Right renal pelvis (tissue), 4 donors: Measurements from ENCODE around the gene AHSA1. TPM values are rescaled to one million over a fixed set of nuclear protein-coding genes. Genes with fewer than 3 reads are reported as not detected.
"Not testable (repeated sequence)": the region's sequence is repeated elsewhere in the genome, so short reads cannot be mapped to it uniquely, and the experiment has no call there.

Source experiments
- DNase-seq, 4 donors: peaks; one replicate each; pipeline ENCODE4 v3.0.0-alpha.2; 2013; ENCODE audit warnings: low read depth in 4 of 4, low spot score in 3 of 4, missing footprints in 1 of 4
- polyA plus RNA-seq, 4 donors: library from polyadenylated mRNA; unstranded; fragments of 120-200 nt; gene quantifications; one replicate each; pipeline ENCODE4 v1.2.1, GENCODE V29; 2013; ENCODE audit not compliant: insufficient read length in 4 of 4

Gene AHSA1
- polyA plus RNA-seq = 100 to 1,000 TPM; 192 to 237 (median 209) TPM

DNA sequence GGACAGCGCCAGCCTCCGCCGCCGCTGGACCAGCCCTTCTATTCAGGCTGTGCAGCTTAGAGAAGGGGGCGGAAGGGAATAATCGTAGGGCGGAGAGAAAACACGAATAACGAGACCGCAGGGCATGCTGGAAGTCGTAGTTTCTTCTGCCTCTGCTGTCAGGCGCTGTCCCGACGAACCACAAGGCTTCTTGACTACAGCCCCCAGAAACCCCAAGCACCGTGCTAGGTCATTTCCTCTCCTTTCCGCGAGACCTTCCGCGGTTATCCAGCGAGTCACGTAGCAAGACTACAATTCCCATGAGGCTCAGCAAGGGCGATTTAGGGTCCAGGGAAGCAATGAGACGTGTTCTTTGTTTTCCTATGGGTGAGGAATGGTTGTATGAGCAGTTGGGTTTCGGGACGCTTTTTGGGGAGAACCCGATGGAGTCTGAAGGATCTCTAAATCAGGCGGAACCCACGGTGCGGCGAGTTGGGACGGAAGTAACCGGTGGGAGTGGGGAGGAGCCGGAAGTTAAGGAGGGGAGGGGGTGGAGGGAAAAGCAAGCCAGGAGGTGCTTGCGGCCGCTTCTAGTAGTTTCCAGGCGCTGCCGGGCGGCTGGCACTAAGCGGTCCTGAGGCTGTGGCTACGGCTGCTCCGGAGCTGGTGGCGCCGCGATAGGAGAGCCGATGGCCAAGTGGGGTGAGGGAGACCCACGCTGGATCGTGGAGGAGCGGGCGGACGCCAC is at the start of gene AHSA1, which contains the start of gene VIPAS39:
Gene AHSA1, plus strand, starts transcription at position 572 of the 727 bp plus-strand sequence. Its CDS starts 97 bp downstream, at position 669.
Gene VIPAS39, minus strand, starts transcription at position 80 of the 727 bp plus-strand sequence. CDS start 3,499 bp downstream, outside the sequence.
- peak; percentile 98 to 99 (median 98) for DNase-seq

DNA sequence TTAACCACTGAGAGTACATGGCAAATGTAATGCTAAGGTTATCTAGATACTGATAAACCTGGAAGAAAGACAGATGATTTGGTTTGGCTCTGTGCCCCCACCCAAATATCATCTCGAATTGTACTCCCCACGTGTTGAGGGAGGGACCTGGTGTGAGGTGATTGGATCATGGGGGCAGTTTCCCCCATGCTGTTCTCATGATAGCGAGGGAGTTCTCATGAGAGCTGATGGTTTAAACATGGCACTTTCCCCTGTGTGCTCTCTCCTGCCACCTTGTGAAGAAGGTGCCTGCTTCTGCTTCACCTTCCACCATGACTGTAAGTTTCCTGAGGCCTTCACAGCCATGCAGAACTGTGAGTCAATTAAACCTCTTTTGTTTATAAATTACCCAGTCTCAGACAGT is 48.8 kb upstream of the AHSA1 start:
- DNase-seq = no peak

DNA sequence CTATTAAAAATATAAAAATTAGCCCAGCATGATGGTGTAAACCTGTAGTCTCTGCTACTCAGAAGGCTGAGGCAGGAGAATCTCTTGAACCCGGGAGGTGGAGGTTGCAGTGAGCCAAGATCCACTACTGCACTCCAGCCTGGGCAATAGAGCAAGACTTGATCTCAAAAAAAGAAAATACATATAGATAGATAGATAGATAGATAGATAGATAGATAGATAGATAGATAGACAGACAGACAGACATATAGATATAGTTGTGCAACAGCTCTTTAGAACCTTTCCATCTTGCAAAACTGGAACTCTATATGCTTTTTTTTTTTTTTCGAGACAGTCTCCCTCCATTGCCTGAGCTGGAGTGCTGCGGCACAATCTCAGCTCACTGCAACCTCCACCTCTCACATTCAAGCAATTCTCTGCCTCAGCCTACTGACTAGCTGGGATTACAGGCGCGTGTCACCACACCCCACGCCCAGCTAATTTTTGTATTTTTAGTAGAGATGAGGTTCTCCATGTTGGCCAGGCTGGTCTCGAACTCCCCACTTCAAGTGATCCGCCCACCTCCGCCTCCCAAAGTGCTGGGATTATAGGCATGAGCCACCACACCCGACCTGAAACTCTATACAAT is 42.4 kb upstream of the AHSA1 start:
- not testable (repeated sequence) for DNase-seq

DNA sequence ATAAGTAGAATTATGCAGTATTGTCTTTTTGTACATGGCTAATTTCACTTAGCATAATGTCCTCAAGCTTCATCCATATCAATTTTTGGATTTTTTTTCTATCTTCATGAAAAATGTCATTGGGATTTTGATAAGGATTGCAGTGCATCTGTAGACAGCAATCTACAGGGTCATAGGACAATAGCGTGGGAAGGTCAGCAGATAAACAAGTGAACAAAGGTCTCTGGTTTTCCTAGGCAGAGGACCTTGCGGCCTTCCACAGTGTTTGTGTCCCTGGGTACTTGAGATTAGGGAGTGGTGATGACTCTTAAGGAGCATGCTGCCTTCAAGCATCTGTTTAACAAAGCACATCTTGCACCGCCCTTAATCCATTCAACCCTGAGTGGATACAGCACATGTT is 41.8 kb upstream of the AHSA1 start:
- DNase-seq = not testable (repeated sequence)

DNA sequence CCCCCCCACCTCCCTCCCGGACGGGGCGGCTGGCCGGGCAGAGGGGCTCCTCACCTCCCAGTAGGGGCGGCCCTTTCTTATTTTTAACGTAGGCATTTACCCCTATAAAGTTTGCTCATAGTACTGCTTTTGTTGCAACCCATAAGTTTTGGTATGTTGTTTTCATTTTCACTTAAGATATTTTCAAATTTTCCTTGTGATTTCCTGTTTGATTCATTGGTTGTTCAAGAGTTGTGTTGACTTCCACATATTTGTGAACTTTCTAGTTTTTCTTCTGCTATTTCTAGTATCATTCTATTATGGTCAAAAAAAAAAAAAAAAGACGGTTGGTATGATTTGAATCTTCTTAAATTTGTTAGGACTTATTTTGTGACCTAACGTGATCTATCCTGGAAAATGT is 41.1 kb upstream of the AHSA1 start:
- no peak for DNase-seq

DNA sequence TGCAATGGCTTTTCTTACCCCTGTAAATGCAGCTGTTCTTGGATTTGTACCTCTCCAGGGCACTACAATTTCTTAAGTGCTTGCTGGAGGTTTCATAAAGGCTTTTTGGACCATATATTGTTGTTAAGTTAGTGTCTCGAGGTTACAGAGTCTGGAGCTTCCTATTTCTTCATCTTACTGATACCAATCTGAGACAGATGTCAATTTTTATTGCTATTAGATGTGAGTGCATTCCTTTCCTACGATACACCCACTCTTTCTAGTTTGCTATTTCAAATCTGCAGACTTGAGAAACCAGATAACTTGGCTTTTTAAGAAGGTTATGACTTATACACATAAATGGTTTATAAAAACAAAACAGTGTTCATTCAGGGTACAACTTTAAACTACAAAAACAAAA is 36.7 kb upstream of the AHSA1 start:
- no peak for DNase-seq

DNA sequence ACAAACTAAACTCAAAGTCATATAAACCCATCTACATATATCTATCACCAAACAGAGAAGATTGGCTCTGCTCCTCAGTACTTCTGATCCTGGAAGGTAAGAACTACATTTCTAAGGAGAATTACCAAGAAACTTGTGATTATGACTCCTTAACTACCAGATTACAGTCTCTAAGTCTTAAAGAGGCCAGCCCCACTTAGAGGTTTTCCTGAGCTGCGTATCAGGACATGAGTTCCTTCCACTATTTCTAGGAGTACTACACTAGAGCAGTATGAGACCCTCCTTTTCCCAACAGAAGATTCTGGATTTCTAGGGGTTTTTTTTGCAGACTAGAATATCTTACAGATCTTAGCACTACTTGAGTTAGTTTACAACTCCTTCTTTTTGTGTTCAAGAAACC is 34.5 kb upstream of the AHSA1 start, which contains the start of gene NOXRED1:
Gene NOXRED1, minus strand, starts transcription at position 101 of the 400 bp plus-strand sequence. CDS start 634 bp downstream, outside the sequence.
- no peak for DNase-seq

DNA sequence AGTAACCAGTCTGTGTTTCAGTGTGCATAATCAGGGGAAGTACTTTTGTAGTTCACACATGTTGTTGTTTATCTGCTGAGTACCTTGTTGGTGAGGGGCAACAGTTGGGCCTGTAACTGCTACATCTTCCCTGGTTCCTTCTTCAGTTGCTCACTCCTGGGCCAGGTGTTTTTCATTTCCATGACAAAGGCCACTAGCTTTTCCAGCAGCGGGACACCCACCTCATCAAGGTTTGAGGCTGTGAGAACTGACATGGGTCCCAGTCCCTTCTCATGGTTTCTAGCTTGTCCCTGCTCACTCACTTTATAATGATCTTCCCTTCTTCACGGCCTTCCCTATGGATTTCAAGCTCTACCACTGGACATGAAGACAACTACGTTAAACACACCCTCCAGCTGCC is 33.0 kb upstream of the AHSA1 start:
- DNase-seq = no peak

DNA sequence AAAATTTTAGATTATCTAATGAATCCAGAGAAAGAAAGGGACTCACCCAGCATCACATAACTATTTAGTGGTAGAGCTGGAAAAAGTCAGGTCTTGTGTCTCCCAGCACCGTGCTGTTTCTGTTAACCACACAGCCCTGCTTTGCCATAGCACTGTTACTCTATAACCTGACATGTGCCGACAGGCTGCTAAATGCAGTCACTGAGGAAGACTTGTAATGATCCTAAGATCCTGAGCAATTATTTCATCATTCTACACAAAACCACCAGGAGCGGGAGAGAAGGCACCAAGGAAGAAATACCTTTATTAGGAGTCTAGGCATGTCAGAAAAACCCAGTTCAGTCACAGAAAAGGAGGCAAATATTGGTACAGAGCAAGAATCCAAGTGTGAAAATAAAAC is 31.5 kb upstream of the AHSA1 start:
- no peak for DNase-seq

DNA sequence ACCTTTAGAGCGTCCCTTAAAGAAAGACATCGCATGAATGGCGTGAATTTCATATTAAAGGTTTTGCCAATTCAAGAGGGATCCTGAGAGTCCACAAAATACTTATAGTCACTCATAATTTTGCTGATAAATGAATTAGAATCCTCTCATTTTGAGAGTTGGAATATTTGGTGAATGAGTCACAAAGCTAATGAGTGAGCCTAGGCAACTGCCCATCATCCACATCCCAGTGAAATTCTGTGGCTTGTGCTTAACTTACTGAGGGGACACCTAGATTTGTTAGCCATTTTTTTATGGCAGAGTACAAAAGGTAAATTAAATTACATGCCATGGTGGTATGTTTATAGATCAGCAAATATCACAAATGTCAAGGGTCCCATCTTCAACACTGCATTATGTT is 21.9 kb upstream of the AHSA1 start:
- DNase-seq = no peak

DNA sequence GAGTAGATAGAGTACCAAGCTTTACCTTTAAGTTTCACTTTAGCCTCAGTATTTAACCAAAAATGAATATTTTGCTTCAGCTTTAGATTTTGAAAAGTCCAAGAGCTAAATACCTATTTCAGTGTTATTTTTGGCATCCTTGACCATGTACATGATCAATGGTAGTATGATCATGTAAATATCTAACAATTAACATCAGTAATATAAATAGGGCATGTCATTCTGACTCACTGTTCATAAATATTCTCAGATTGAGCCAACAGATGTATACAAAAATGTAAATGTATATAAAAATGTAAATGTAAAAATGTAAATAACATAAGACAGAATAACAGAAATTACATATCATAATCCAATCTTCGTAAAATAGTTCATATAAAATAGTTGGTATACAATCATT is 19.3 kb upstream of the AHSA1 start:
- no peak for DNase-seq

DNA sequence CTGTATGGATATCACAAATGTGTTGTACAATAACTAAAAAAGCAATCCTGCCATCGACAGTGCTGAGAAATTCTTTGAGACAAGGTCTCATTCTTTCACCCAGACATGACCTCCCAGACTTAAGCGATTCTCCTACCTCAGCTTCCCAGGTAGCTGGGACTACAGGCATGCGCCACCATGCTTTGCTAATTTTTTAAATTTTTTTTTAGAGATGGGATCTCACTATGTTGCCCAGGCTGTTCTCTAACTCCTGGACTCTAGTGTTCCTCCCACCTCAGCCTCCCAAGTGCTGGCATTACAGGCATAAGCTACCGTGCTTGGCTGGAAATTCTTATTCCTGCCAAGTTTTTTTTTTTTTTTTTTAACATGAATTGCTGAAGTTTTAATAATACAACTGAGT is 18.0 kb upstream of the AHSA1 start:
- DNase-seq = no peak

DNA sequence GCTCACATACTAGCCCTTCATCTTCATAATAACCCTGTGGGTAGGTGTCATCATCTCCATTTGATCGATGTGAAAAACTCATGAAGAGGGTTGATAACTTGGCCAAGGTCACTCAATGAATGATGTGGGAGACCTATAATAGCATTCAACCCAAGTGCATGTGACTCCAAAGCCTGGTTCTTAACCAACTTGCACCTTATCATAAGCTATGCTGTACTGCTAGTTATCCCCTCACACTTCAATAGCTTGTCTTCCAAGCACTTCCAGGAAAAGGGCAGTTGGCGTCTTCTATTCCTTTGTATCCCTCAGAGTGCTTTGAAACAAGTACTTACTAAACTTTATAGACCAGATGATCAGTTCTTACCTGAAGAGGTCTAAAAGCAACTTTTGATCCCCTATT is 15.7 kb upstream of the AHSA1 start:
- no peak for DNase-seq

DNA sequence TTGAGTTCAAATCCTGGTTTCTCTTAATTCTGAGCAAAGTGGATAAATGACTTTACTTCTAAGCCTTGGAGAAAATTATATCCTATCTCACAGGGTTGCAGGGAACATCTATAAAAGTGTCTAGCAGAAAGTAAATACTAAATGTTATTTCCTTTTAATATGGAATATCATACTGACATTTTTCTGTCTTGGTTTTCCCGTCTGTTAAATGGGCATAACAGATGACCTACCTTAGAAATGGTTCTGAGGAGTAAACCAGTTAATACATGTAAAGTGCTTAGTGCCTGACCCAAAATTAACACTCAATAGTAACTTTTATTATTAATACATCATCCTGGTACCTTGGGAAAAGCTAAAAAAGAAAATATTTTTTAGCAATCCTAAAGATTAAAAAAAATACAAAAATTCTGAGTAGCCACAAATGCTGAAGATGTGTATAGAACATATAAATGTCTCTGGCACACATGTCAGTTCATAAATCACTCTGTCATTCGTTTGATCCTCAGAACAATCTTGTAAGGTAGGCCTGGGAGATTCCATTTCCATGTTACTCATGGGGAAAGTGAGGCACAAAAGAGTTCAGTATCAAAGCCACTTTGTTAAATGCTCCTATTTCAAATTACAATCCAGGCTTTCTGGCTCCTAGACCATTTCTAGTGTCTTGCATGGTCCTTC is 1.8 kb upstream of the AHSA1 start:
- no peak for DNase-seq

DNA sequence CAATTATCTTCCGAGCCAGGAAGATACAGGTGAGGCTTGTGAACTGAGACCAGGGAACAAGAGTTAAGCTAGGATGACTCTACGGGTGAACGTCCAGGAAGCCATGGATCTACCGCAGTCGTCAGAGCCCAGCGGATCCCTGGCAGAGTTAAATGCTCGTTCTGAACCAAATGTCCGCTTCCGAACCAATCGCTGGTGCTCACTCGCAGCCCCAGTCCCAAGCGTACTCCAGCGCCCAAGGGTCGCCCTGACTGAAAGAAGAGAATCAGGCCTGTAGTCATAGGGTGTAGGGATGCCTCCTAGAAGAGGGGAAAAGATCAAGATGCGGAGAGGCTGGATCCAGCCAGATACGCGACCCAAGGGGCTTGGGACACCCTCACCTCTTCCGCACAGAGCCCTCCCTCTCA is 775 bp upstream of the AHSA1 start:
- no peak for DNase-seq

DNA sequence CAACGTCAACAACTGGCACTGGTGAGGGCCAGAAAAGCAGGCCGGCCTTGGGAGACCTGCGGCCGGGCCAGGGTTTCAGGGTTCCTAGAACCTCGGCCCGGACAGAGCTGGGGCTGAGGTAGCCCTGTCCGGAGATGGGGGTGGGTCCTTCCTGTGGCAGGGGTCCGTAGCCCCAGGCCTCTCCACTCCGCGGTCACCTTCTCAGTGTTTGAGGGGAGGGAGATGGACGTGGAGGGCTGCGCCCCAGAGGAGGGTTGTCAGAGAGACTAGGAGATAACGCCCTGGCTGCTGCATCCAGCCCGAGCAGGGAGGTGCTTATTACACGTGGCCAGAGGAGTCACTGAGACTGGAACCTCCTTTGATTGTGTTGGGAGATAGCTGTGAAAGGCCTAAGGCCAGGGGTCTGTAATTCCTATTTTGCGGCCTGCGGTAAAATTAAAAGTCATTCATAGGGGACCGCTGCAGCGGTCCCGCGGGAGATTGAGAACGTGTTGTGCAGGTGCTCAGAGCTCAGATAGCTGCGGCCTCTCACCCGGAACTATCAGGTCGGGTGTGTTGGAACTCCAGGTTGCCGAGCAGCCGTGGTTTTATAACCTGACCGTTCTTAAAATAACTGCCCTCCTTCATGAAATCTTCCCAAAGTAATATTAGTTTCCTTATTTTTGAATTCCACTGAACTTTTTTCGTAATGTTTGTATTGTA is 507 bp downstream of the AHSA1 start:
- no peak for DNase-seq

DNA sequence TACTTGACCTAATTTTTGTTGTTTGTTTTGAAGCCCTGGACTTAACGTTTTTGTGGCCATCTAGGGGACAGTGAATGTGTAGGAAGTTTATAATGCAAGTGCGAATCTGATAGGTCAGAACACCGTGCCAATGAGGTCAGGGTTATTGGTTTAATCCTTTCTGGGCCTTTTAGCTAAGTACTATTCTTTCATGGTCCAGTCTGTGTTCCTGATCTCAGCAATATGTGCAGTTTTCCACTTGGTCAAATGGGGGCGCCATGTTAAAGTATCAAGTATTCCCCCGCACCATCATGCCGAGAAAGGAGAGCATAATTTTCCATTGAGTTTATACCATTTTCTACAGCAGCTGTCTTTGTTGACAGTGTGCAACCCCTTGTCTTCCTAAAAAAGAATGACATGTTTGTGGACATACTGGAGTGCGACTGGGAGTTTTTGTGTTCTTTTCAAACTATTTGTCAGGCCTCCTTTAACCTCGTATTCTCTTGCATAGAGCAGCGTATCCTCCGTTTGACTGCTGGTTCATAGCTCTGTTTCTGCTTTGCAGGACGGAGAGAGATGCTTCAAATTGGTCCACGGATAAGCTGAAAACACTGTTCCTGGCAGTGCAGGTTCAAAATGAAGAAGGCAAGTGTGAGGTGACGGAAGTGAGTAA is 1.3 kb downstream of the AHSA1 start:
- DNase-seq = peak; percentile 53 to 61 (median 56)

DNA sequence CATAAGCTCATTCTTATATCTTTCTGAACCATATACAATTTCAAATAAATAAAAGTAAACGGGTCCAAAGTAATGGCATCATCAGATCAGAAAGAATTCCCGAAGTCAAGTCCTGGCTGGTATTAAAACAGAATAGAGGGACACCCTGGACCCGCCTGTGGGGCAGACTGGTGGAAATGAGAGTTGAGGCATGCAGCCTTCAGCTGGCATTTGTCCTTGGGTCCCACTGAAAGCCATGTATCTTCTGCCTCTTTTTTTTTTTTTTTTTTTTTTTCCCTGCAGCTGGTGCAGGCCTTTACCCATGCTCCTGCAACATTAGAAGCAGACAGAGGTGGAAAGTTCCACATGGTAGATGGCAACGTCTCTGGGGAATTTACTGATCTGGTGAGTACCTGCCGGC is 9.9 kb downstream of the AHSA1 start:
- no peak for DNase-seq

DNA sequence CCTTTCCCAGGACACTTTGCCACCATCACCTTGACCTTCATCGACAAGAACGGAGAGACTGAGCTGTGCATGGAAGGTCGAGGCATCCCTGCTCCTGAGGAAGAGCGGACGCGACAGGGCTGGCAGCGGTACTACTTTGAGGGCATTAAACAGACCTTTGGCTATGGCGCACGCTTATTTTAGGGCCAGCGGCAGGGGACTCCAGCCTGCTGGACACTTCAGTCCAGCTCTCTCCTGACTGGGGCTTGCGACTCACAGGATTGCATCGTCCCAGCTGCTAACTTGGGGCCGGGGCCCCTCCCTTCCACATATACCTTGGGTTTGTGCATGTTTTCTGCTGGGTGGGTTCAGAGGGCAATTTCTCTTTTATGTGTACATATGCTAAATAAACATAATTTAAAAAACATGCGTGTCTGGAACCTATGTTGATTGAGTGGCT is 11.2 kb downstream of the AHSA1 start:
- no peak for DNase-seq

DNA sequence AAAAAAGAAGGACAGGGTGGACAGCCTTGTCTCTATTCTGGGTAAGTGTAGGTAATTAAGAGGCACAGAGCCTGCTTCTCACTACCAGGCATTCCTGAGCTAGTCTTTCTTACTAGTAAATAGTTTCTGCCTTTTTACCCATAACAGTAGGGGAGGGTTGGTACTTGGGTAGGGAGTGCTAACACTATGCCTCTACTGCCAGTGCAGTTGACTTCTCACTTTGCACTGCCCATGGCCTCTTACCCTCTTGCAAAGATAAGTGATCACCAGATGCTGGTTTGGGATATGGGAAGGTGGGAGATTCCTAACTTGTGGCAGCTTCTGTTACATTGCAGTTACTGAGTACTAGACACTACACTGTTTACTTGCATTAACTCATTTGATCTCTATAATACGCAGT is 11.6 kb downstream of the AHSA1 start:
- DNase-seq = no peak
